Activated T-helper 1 cell treated with anti-CD3 and anti-CD28 coated beads, Interleukin-12 subunit alpha, Interleukin-12 subunit beta, Interleukin-2, Interleukin-4 antibody, amounts not matched to agents 30 ng/mL and 10 ng/mL and 1 ng/mL, durations not matched to agents 14 hours and 24 hours and 36 hours (primary cell): Measurements from ENCODE around the gene UNC5C. TPM values are rescaled to one million over a fixed set of nuclear protein-coding genes. Genes with fewer than 3 reads are reported as not detected.

ENCODE experiments used
- DNase-seq: peaks from one replicate; pipeline ENCODE4 v3.0.0; 2021; ENCODE audit warnings: low spot score
- H3K27ac Mint-ChIP-seq: one replicate; pipeline ENCODE4 v1.8.0; 2021; ENCODE audit warnings: mild to moderate bottlenecking, mixed read lengths
- H3K27me3 Mint-ChIP-seq: one replicate; pipeline ENCODE4 v1.8.0; 2022; ENCODE audit warnings: mild to moderate bottlenecking, moderate library complexity, mixed read lengths; ENCODE audit not compliant: insufficient read depth
- H3K36me3 Mint-ChIP-seq: one replicate; pipeline ENCODE4 v1.8.0; 2021; ENCODE audit warnings: low read depth, mixed read lengths
- H3K4me1 Mint-ChIP-seq: one replicate; pipeline ENCODE4 v1.8.0; 2021; ENCODE audit warnings: low read depth, mixed read lengths
- H3K4me3 Mint-ChIP-seq: one replicate; pipeline ENCODE4 v1.8.0; 2021; ENCODE audit warnings: mild to moderate bottlenecking, moderate library complexity, mixed read lengths
- H3K9me3 Mint-ChIP-seq: one replicate; pipeline ENCODE4 v1.8.0; 2021; ENCODE audit warnings: mixed read lengths
- intact Hi-C: fragments of 100-400 bp; cut with micrococcal nuclease; formaldehyde crosslinking; loops from one replicate; pipeline ENCODE4 v1.15.1; 2024
- total RNA-seq: library from RNA; stranded (reverse); gene quantifications from 2 replicates; pipeline ENCODE4 v1.2.3, GENCODE V29; 2022

The UNC5C gene
- total RNA-seq, 1 donor from 2014 or later, result not detected

DNA sequence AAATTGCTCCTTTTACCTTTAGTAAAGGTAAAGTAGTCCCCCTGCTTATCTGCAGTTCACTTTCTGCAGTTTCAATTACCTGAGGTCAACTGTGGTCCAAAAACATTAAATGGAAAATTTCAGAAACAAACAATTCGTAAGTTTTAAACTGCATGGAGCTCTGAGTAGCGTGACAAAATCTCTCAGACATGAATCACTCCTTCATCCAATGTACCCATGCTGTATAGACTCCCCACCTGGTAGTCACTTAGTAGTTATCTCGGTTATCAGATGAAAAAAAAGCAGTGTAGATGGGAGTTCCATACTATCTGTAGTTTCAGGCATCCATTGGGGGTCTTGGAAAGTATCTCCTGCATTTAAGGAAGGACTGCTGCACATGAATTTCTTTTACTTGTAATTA, 7.7 kb downstream of the UNC5C start:
- intact Hi-C loops, result no loop called here
- H3K27me3 Mint-ChIP-seq, result peaks cover 7% of the 10 kb centered on the region
- H3K27ac Mint-ChIP-seq, result no peak overlapping the region
- H3K4me1 Mint-ChIP-seq, result no peaks in the 10 kb centered on the region
- no peaks in the 10 kb centered on the region for H3K9me3 Mint-ChIP-seq
- no peak for DNase-seq
- H3K4me3 Mint-ChIP-seq, result no peak overlapping the region
- H3K36me3 Mint-ChIP-seq, result no peaks in the 10 kb centered on the region

- H3K27ac Mint-ChIP-seq, result no peak overlapping the region
- no peaks in the 10 kb centered on the region for H3K27me3 Mint-ChIP-seq
These were observed 8.5 kb downstream of the UNC5C start for GRCh38 chr4:95540227-95540626.

DNA sequence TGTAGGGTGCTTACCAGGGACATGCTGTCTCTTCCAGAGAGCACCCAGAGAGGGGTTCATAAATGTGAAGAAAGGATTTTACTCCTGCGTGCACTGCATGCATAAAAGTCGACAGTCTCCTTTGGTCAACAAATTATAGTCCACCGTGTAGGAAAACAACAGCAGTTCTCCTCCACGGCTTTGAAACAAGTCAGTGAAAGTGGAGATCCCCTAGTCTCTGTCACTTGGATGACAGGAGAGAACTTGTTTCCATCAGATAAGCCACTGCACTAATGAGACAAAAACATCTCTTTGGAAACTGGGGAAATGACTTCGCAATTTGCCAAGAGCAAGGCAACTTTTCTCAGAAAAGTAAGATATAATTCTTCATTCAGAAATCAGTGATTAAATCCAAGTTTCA, 9.7 kb downstream of the UNC5C start:
- no peaks in the 10 kb centered on the region for H3K27me3 Mint-ChIP-seq
- H3K9me3 Mint-ChIP-seq, result no peaks in the 10 kb centered on the region
- H3K27ac Mint-ChIP-seq, result no peak overlapping the region
- no peaks in the 10 kb centered on the region for H3K4me1 Mint-ChIP-seq
- intact Hi-C loops, result no loop called here
- no peak overlapping the region for H3K4me3 Mint-ChIP-seq
- DNase-seq, result no peak
- no peaks in the 10 kb centered on the region for H3K36me3 Mint-ChIP-seq

More at GRCh38 chr4:95540227-95540626, 8.5 kb downstream of the UNC5C start:
- intact Hi-C loops, result no loop called here
- no peak for DNase-seq
- no peaks in the 10 kb centered on the region for H3K9me3 Mint-ChIP-seq
- no peak overlapping the region for H3K4me3 Mint-ChIP-seq
- no peaks in the 10 kb centered on the region for H3K4me1 Mint-ChIP-seq
- H3K36me3 Mint-ChIP-seq, result no peaks in the 10 kb centered on the region

DNA sequence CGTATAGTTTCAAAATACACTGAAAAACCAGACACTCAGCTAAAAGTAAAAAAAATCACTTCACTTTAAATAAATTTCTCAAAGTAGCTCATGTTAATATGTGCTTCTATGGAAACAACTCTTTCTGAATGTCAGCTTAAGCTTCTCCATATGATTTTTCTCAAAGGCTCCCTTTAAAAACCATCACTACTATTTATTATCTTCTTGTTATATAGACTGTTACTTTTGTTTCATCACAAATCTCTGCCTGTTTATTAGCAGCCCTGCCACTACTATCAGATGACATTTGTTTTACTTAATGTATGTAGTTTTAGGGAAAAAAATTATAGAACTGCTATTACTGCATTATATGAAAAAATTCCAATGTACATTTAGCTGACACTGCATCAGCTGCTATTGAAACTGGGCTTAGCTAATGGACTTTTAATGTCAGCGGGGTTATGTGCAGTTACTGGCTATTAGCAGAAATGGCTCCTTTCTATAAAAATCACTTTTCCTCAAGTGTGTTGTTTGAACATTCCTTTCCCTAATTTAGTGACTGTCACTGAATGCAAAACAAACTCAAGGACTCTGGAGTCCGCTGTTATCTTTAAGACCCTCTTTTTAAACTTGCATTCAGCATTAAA, 10.8 kb downstream of the UNC5C start:
- no peaks in the 10 kb centered on the region for H3K9me3 Mint-ChIP-seq
- intact Hi-C loops, result no loop called here
- H3K27ac Mint-ChIP-seq, result no peak overlapping the region
- H3K4me3 Mint-ChIP-seq, result no peak overlapping the region
- no peak for DNase-seq
- no peaks in the 10 kb centered on the region for H3K36me3 Mint-ChIP-seq
- H3K27me3 Mint-ChIP-seq, result no peaks in the 10 kb centered on the region
- no peaks in the 10 kb centered on the region for H3K4me1 Mint-ChIP-seq

GRCh38 chr4:95537191-95537590, 11.6 kb downstream of the UNC5C start:
- Mint-ChIP-seq H3K27ac (no peak overlapping the region), H3K9me3 (no peaks in the 10 kb centered on the region), H3K27me3 (no peaks in the 10 kb centered on the region), H3K4me3 (no peak overlapping the region), H3K4me1 (no peaks in the 10 kb centered on the region), H3K36me3 (no peaks in the 10 kb centered on the region)
- intact Hi-C loops, result no loop called here
- no peak for DNase-seq

DNA sequence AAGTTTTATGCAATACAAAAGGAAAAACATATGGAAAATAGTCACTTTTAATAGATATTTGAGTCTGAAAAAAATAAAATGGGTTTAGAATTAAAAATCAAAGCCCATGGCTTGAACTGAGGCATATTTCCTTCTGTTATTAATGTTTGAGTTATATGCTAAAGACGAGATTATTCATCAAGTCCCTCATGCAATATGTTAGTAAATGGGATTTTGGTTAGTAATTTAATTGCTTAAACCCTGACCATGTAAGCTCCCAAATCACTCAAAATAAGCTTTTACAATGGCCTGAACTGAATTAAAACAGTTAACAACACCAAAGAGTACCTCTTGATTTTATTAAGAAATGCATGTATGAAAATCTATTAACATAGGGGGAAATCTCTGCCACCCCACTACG, 12.1 kb downstream of the UNC5C start:
- intact Hi-C loops, result no loop called here

GRCh38 chr4:95535180-95535579, 13.6 kb downstream of the UNC5C start:
- intact Hi-C loops, result no loop called here
- no peaks in the 10 kb centered on the region for H3K9me3 Mint-ChIP-seq
- H3K36me3 Mint-ChIP-seq, result no peaks in the 10 kb centered on the region
- no peaks in the 10 kb centered on the region for H3K27me3 Mint-ChIP-seq
- DNase-seq, result no peak
- no peaks in the 10 kb centered on the region for H3K4me1 Mint-ChIP-seq
- no peak overlapping the region for H3K27ac Mint-ChIP-seq
- no peak overlapping the region for H3K4me3 Mint-ChIP-seq

More for the DNA sequence above, 12.1 kb downstream of the UNC5C start:
- Mint-ChIP-seq H3K27me3 (no peaks in the 10 kb centered on the region), H3K27ac (no peak overlapping the region), H3K36me3 (no peaks in the 10 kb centered on the region), H3K9me3 (no peaks in the 10 kb centered on the region), H3K4me1 (no peaks in the 10 kb centered on the region), H3K4me3 (no peak overlapping the region)
- DNase-seq, result no peak

- no peak for DNase-seq
- Mint-ChIP-seq H3K27ac (no peak overlapping the region), H3K9me3 (no peaks in the 10 kb centered on the region), H3K4me3 (no peak overlapping the region), H3K27me3 (no peaks in the 10 kb centered on the region), H3K36me3 (no peaks in the 10 kb centered on the region), H3K4me1 (no peaks in the 10 kb centered on the region)
- intact Hi-C loops, result no loop called here
These were observed 14.7 kb downstream of the UNC5C start for GRCh38 chr4:95534032-95534431.

GRCh38 chr4:95533254-95533653, 15.5 kb downstream of the UNC5C start:
- no peak for DNase-seq
- no peaks in the 10 kb centered on the region for H3K4me1 Mint-ChIP-seq
- no peaks in the 10 kb centered on the region for H3K9me3 Mint-ChIP-seq
- H3K27me3 Mint-ChIP-seq, result no peaks in the 10 kb centered on the region
- no peak overlapping the region for H3K4me3 Mint-ChIP-seq
- H3K36me3 Mint-ChIP-seq, result no peaks in the 10 kb centered on the region
- no peak overlapping the region for H3K27ac Mint-ChIP-seq
- intact Hi-C loops, result no loop called here

DNA sequence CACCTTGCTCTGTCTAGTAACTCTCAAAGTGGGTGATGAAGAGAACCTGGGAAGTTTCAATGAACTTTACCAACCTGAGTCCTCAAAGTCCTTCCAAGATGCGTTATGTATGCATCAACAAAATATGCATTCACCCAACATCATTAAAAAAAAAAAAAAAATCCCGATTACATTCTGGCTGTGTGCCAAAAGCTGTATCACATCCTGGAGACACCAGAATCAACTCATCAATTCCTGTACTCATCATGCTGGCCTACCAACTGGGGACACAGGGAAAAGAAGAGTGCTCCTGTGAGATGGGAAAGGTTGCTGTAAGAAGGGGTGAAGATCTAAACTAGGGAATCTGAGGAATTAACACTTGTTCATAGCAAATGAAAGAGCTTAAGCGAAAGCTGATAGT, 16.5 kb downstream of the UNC5C start:
- H3K4me1 Mint-ChIP-seq, result no peaks in the 10 kb centered on the region
- no peaks in the 10 kb centered on the region for H3K9me3 Mint-ChIP-seq
- DNase-seq, result no peak
- no peaks in the 10 kb centered on the region for H3K27me3 Mint-ChIP-seq
- intact Hi-C loops, result no loop called here
- no peak overlapping the region for H3K4me3 Mint-ChIP-seq
- H3K36me3 Mint-ChIP-seq, result no peaks in the 10 kb centered on the region
- H3K27ac Mint-ChIP-seq, result no peak overlapping the region

GRCh38 chr4:95531141-95531540, 17.6 kb downstream of the UNC5C start:
- H3K27ac Mint-ChIP-seq, result no peak overlapping the region
- no peaks in the 10 kb centered on the region for H3K4me1 Mint-ChIP-seq
- no peaks in the 10 kb centered on the region for H3K36me3 Mint-ChIP-seq
- DNase-seq, result no peak
- intact Hi-C loops, result no loop called here
- H3K27me3 Mint-ChIP-seq, result no peaks in the 10 kb centered on the region
- no peak overlapping the region for H3K4me3 Mint-ChIP-seq
- H3K9me3 Mint-ChIP-seq, result no peaks in the 10 kb centered on the region

- no peaks in the 10 kb centered on the region for H3K36me3 Mint-ChIP-seq
- no peaks in the 10 kb centered on the region for H3K4me1 Mint-ChIP-seq
- no peaks in the 10 kb centered on the region for H3K9me3 Mint-ChIP-seq
- no peaks in the 10 kb centered on the region for H3K27me3 Mint-ChIP-seq
- no peak for DNase-seq
- intact Hi-C loops, result no loop called here
- H3K4me3 Mint-ChIP-seq, result no peak overlapping the region
- no peak overlapping the region for H3K27ac Mint-ChIP-seq
These were observed 18.8 kb downstream of the UNC5C start for GRCh38 chr4:95529946-95530345.

DNA sequence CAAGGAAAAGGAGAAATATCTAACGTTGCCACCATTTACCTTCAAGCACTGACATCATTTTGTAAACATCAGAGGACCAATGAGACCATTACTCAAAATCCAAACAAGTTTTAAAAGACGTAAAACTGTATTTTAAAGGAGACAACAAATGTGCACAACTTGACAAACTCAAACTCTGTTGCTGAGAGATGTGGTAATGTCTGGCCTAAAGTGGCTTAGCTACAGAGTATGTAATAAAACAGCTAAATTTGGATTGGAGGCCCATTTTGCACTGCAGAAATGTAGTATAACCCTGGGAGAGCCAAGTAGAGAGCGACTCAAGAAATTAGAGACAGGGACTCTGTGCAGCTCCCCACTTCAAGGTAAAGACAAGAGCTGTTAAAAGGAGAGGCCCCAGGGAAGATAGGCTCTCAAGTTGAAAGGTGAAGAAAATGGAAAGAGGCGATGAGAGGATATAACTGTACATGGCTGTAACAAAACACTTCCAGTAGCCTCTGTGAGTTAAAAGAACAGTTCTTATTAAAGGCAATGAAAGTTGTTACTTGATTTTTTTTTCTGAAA, 20.3 kb downstream of the UNC5C start:
- Mint-ChIP-seq H3K4me3 (no peak overlapping the region), H3K27ac (no peak overlapping the region), H3K4me1 (no peaks in the 10 kb centered on the region), H3K27me3 (no peaks in the 10 kb centered on the region), H3K36me3 (no peaks in the 10 kb centered on the region), H3K9me3 (no peaks in the 10 kb centered on the region)
- intact Hi-C loops, result no loop called here
- no peak for DNase-seq

GRCh38 chr4:95526075-95526474, 22.7 kb downstream of the UNC5C start:
- Mint-ChIP-seq H3K4me3 (no peak overlapping the region), H3K4me1 (no peaks in the 10 kb centered on the region), H3K9me3 (no peaks in the 10 kb centered on the region), H3K27me3 (no peaks in the 10 kb centered on the region), H3K36me3 (no peaks in the 10 kb centered on the region), H3K27ac (no peak overlapping the region)
- DNase-seq, result no peak
- intact Hi-C loops, result no loop called here
